ENCODE results near the gene CEBPE. TPM values are rescaled to one million over a fixed set of nuclear protein-coding genes. Genes with fewer than 3 reads are reported as not detected.

The CEBPE gene
- total RNA-seq, 1 experiment from 2014 or later: not detected

GRCh38 chr14:23077962-23078361 is 41.1 kb downstream of the CEBPE start:
- ChIA-PET POLR2A (interaction anchor here (1.5 to 2.9 kb wide), 2 partner anchors 9 to 17 kb away, joined by 5 to 19 read pairs; partner anchors contain the start of genes ACIN1 and C14orf119), RAD21 (ENCODE audit: low non-redundant PET in 1 of 2, low total read pairs in 2 of 2, uncharacterized antibody in 2 of 2, unreplicated experiment in 2 of 2) (no interaction called here), CTCF (interaction anchor here (1.1 to 3.6 kb wide), 10 partner anchors 9 to 302 kb away, joined by 3 to 51 read pairs (median 8); partner anchors contain the start of genes ACIN1 and C14orf119)
- TF ChIP-seq SP1 (IDR thresholded peaks at IDR 0.05; ENCODE audit: low read depth) (no peak), CEBPB (IDR thresholded peaks at IDR 0.05; ENCODE audit: low read depth) (no peak), EGR1 (IDR thresholded peaks at IDR 0.05; ENCODE audit: low read depth) (no peak), REST (IDR thresholded peaks at IDR 0.05; ENCODE audit: low read depth) (no peak), RAD21 (IDR thresholded peaks at IDR 0.05; ENCODE audit: low read depth) (no peak)
- Histone ChIP-seq H3K79me2 (ENCODE audit: insufficient read depth, low read length) (peaks cover 21% of the 10 kb centered on the region; the same call in 1 of the 2 replicates), H3K27me3 (ENCODE audit: insufficient read depth, low read length) (no peaks in the 10 kb centered on the region), H3K9me3 (ENCODE audit: control insufficient read depth in 1 of 2, insufficient read depth in 1 of 2, low read depth in 1 of 2, low read length in 2 of 2) (no peaks in the 10 kb centered on the region), H3K27ac (ENCODE audit: low read depth, low read length) (peak overlapping the region; percentile 46; the same call in 1 of the 2 replicates), H2AFZ (ENCODE audit: low read depth, low read length, poor library complexity, severe bottlenecking) (no peak overlapping the region), H3K4me1 (ENCODE audit: control insufficient read depth in 1 of 2, insufficient read depth in 2 of 2, low read length in 2 of 2) (peaks cover 13 to 43% of the 10 kb centered on the region in 2 experiments), H3K4me2 (ENCODE audit: low read length) (peak overlapping the region; percentile 45; the same call in 1 of the 2 replicates), H3K36me3 (ENCODE audit: control insufficient read depth in 1 of 2, insufficient read depth in 2 of 2, low read length in 2 of 2) (peaks cover 66 to 69% of the 10 kb centered on the region in 2 experiments), H3K9ac (ENCODE audit: low read length) (no peak overlapping the region), H3K4me3 (replicated peaks in 1 of 2; ENCODE audit: low read depth in 1 of 2, low read length in 2 of 2) (no peak overlapping the region), H4K20me1 (ENCODE audit: insufficient read depth) (no peaks in the 10 kb centered on the region), H3K9me2 (ENCODE audit: insufficient read depth) (no peaks in the 10 kb centered on the region)
- ATAC-seq (no peak), DNase-seq (ENCODE audit: low read depth, low spot score) (no peak)
- intact Hi-C loops (cut with micrococcal nuclease): loop anchor here (1.0 kb wide), 1 partner anchor 109 kb away; no protein-coding TSS in a partner anchor
- BruUV-seq (replicated peaks): no TSS peak
